DOHH2 (cell line): ENCODE results near the gene PEX14.
"Not testable (repeated sequence)": the region's sequence is repeated elsewhere in the genome, so short reads cannot be mapped to it uniquely, and the experiment has no call there.

Experiments used
- H3F3A ChIP-seq: fragments of 200-600 bp; sonication (generic), shearing (Covaris generic); 2 replicates; pipeline ENCODE4 v1.6.0; 2016; ENCODE audit warnings: antibody characterized with exemption, mild to moderate bottlenecking; ENCODE audit not compliant: control insufficient read depth, insufficient read depth
- H3K27ac ChIP-seq: fragments of 200-600 bp; sonication (generic); 2 replicates; pipeline ENCODE4 v1.5.1; 2014; ENCODE audit warnings: low read depth, mild to moderate bottlenecking, low read length, moderate library complexity
- H3K27me3 ChIP-seq: fragments of 200-600 bp; sonication (generic); 2 replicates; pipeline ENCODE4 v1.6.1; 2014; ENCODE audit warnings: mild to moderate bottlenecking, low read length, mixed read lengths; ENCODE audit not compliant: control insufficient read depth
- H3K36me3 ChIP-seq: fragments of 200-600 bp; sonication (generic); 2 replicates; pipeline ENCODE4 v1.6.1; 2014; ENCODE audit warnings: mild to moderate bottlenecking, low read length, moderate library complexity, mixed read lengths; ENCODE audit not compliant: control insufficient read depth
- H3K4me1 ChIP-seq: fragments of 200-600 bp; sonication (generic); 2 replicates; pipeline ENCODE4 v1.6.1; 2014; ENCODE audit warnings: mild to moderate bottlenecking, low read length, mixed read lengths; ENCODE audit not compliant: control insufficient read depth
- H3K4me2 ChIP-seq: fragments of 200-600 bp; sonication (generic); 2 replicates; pipeline ENCODE4 v1.6.0; 2014; ENCODE audit warnings: mild to moderate bottlenecking, low read length, moderate library complexity
- H3K4me3 ChIP-seq: fragments of 200-600 bp; sonication (generic); 2 replicates; pipeline ENCODE4 v1.5.1; 2014; ENCODE audit warnings: mild to moderate bottlenecking, low read length, mixed read lengths
- H3K79me2 ChIP-seq: fragments of 200-600 bp; sonication (generic); 2 replicates; pipeline ENCODE4 v1.6.1; 2014; ENCODE audit warnings: mild to moderate bottlenecking, low read length, mixed read lengths; ENCODE audit not compliant: control insufficient read depth
- H3K9me2 ChIP-seq: fragments of 200-600 bp; sonication (generic); replicated peaks from 2 replicates; pipeline ENCODE4 v1.6.1; 2014; ENCODE audit warnings: mild to moderate bottlenecking, low read length, mixed read lengths; ENCODE audit not compliant: control insufficient read depth
- H3K9me3 ChIP-seq: fragments of 200-600 bp; sonication (generic); 2 replicates; pipeline ENCODE4 v1.6.1; 2014; ENCODE audit warnings: antibody characterized with exemption, low read length, mixed read lengths; ENCODE audit not compliant: control insufficient read depth, insufficient read depth
- H4K20me1 ChIP-seq: fragments of 200-600 bp; sonication (generic); 2 replicates; pipeline ENCODE4 v1.6.0; 2014; ENCODE audit warnings: low read depth, mild to moderate bottlenecking, antibody characterized with exemption, low read length, moderate library complexity; ENCODE audit not compliant: control insufficient read depth, insufficient read depth
- EZH2phosphoT487 ChIP-seq: fragments of 200-600 bp; sonication (generic); IDR thresholded peaks from 2 replicates; pipeline ENCODE4 v1.6.1; 2017; ENCODE audit warnings: borderline replicate concordance, mild to moderate bottlenecking, antibody characterized with exemption, low read length, moderate library complexity, mixed read lengths
- TF ChIP-seq, protein P1 (sequence below): fragments of 200-600 bp; sonication (generic); IDR thresholded peaks from one replicate; pipeline ENCODE4 v1.5.1; 2014; ENCODE audit warnings: antibody characterized with exemption, mild to moderate bottlenecking, low read depth, low read length; ENCODE audit not compliant: poor library complexity, severe bottlenecking

The PEX14 gene

DNA sequence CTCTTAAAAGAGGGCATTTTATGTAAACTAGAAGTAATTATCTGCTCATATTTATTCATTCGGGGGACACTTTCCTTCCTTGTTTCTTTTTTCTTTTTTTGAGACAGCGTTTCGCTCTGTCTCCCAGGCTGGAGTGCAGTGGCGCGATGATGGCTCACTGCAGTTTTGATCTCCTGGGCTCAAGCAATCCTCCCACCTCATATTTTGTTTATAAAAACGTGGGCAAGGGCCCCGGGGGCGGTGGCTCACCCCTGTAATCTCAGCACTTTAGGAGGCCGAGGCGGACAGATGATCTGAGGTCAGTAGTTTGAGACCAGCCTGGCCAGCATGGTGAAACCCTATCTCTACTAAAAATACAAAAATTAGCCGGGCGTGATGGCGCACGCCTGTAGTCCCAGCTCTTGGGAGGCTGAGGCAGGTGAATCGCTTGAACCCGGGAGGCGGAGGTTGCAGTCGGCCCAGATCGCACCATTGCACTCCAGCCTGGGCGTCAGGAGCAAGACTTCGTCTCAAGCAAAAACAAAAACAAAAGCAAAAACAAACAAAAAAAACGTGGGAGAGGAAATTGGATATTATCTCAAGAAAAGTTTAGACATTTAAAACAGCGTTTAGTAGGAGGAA, 1.5 kb upstream of the PEX14 start:
- Histone ChIP-seq H3K9me2 (no peaks in the 10 kb centered on the region), H3F3A (peaks cover 19% of the 10 kb centered on the region), H3K4me1 (peaks cover 37% of the 10 kb centered on the region), H3K79me2 (peaks cover 70% of the 10 kb centered on the region), H3K36me3 (peaks cover 25% of the 10 kb centered on the region), H3K4me3 (peak overlapping the region; percentile 93), H3K9me3 (no peaks in the 10 kb centered on the region), H3K4me2 (peak overlapping the region; percentile 73), H3K27ac (peak overlapping the region; percentile 95), H3K27me3 (no peaks in the 10 kb centered on the region), H4K20me1 (peaks cover 4% of the 10 kb centered on the region; the same call in 1 of the 2 replicates)
- TF ChIP-seq, protein P1, sequence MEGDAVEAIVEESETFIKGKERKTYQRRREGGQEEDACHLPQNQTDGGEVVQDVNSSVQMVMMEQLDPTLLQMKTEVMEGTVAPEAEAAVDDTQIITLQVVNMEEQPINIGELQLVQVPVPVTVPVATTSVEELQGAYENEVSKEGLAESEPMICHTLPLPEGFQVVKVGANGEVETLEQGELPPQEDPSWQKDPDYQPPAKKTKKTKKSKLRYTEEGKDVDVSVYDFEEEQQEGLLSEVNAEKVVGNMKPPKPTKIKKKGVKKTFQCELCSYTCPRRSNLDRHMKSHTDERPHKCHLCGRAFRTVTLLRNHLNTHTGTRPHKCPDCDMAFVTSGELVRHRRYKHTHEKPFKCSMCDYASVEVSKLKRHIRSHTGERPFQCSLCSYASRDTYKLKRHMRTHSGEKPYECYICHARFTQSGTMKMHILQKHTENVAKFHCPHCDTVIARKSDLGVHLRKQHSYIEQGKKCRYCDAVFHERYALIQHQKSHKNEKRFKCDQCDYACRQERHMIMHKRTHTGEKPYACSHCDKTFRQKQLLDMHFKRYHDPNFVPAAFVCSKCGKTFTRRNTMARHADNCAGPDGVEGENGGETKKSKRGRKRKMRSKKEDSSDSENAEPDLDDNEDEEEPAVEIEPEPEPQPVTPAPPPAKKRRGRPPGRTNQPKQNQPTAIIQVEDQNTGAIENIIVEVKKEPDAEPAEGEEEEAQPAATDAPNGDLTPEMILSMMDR = no peak
- TF ChIP-seq EZH2phosphoT487 = no peak

DNA sequence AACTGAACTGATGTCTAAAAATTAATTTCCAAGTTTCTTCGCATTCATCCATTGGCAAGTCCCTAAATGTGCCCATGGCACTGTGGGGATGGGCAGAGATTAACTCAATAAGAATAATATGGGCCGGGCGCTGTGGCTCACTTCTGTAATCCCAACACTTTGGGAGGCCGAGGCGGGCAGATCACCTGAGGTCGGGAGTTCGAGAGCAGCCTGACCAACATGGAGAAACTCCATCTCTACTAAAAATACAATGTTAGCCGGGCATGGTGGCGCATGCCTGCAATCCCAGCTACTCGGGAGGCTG, 489 bp upstream of the PEX14 start:
- Histone ChIP-seq H3K27ac (peak overlapping the region; percentile 95), H3F3A (peaks cover 19% of the 10 kb centered on the region), H3K4me2 (peak overlapping the region; percentile 73), H3K36me3 (peaks cover 14% of the 10 kb centered on the region), H3K4me1 (peaks cover 37% of the 10 kb centered on the region), H3K79me2 (peaks cover 75% of the 10 kb centered on the region), H3K4me3 (peak overlapping the region; percentile 93)
- H4K20me1 ChIP-seq, H3K27me3 ChIP-seq, H3K9me2 ChIP-seq, H3K9me3 ChIP-seq: not testable (repeated sequence)

DNA sequence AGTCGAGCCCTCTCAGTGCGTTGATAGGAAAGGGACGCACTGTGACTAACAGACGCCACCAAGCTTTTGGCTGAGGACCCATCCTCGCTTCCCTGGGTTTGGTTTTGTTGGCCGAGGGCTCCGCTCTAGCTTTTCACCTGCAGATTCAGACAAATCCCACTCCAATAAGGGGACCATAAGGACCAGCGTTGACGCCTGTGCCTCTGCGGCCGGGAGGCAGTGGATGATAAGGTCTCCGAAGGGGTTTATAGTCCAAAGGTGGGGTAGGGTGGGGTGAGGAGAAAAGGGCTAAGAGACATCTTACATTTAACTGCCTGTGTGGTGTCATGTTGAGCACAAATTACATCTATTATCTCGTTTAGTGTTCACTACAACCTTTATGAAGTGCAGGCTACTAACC, 760 bp downstream of the PEX14 start:
- Histone ChIP-seq H3K4me3 (peak overlapping the region; percentile 93), H3K27ac (peak overlapping the region; percentile 5; the same call in 1 of the 2 replicates), H3F3A (peaks cover 19% of the 10 kb centered on the region), H3K9me3 (no peaks in the 10 kb centered on the region), H4K20me1 (peaks cover 4% of the 10 kb centered on the region; the same call in 1 of the 2 replicates), H3K36me3 (peaks cover 9% of the 10 kb centered on the region), H3K27me3 (no peaks in the 10 kb centered on the region), H3K79me2 (peaks cover 75% of the 10 kb centered on the region), H3K4me2 (peak overlapping the region; percentile 73), H3K9me2 (no peaks in the 10 kb centered on the region), H3K4me1 (peaks cover 37% of the 10 kb centered on the region)
- TF ChIP-seq, protein P1 = no peak
- TF ChIP-seq EZH2phosphoT487 = no peak

DNA sequence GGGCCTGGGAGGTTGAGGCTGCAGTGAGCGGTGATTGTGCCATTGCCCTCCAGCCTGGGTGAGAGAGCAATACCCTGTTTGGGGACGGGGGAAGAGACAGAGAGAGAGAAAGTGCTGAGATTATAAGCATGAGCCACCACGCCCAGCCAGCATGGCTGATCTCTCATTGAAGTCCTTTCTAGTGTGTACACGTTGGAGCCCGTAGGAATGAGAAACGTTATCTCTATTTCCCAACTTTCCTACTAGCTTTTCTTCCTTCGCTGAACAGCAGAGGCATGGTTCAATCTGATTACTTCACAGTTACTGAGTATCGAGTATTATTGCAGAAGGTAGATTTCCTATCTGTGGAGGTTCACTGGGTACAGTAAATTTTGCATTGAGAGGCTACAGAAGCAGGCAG, 4.5 kb downstream of the PEX14 start:
- Histone ChIP-seq H3F3A (peaks cover under 1% of the 10 kb centered on the region; the same call in 1 of the 2 replicates), H4K20me1 (no peaks in the 10 kb centered on the region), H3K9me3 (no peaks in the 10 kb centered on the region), H3K79me2 (peaks cover 88% of the 10 kb centered on the region), H3K4me3 (no peak overlapping the region), H3K4me1 (peaks cover 13% of the 10 kb centered on the region), H3K27ac (no peak overlapping the region), H3K9me2 (no peaks in the 10 kb centered on the region), H3K36me3 (no peaks in the 10 kb centered on the region; the same call in 1 of the 2 replicates), H3K27me3 (no peaks in the 10 kb centered on the region), H3K4me2 (no peak overlapping the region)
- TF ChIP-seq, protein P1 = no peak
- TF ChIP-seq EZH2phosphoT487 = no peak
